Measurements from ENCODE around the gene NUP160.
A peak's percentile ranks its signal among the peaks of the same experiment; 100 is the strongest.
"Not testable (repeated sequence)": the region's sequence is repeated elsewhere in the genome, so short reads cannot be mapped to it uniquely, and the experiment has no call there.

NUP160 gene

DNA sequence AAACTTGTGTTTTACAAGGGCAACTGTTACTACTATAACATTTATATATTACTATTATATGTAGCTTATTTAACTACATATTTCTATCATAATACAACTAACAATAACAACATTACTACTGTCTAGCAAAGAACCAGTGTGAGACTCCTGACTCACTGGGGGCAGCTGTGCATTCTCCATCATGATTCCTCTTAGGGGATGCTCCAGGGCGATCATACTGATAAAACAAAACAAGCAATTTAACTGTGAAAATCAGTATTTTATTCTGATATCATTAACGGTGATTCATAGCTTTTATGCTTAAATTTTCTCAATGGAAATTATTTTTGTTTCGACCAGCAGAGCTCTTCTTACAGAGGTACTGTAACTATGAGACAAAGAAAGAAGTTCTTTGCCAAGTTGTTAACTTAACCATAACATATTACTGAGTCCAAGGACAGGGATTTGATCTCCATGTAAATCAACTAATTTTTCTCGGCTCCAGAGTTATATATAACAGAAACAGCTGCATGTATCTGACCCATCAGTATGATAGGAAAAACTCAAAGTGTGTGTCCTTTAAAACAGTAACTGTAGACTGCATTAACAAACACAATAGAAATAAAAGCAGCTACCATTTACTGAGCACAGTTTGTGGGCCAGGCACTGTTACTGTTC is 56.2 kb downstream of the NUP160 start:
- DNase-seq (ENCODE audit: low read depth in 2 of 2) = no peak

DNA sequence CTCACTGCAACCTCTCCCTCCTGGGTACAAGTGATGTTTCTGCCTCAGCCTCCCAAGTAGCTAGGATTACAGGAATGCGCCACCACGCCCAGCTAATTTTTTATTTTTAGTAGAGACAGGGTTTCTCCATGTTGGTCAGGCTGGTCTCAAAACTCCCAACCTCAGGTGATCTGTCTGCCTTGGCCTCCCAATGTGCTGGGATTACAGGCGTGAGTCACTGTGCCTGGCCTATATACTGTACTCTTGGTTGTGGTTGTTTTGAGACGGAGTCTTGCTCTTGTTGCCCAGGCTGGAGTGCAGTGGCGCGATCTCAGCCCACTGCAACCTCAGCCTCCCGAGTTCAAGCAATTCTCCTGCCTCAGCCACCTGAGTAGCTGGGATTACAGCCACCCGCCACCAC is 58.1 kb downstream of the NUP160 start:
- DNase-seq (ENCODE audit: low read depth in 2 of 2) = not testable (repeated sequence)

DNA sequence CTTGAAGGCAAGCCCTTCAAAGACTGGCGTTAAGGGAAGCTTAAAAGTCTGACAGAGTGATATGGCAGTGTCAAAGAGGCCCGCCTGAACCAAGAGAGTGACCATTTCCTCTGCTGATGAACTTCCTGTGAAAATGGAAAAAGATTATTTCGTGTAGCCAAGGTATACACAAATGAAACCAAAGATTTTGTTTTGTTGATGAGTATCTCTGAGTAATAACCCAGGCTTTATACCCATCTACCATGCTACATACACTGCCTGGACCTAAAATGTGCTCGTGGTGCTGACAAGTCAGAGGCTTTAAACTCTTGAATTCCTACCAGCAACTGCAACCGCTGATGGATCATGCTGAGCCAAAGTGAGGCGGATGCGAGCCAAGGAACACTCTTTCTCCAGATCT is 60.0 kb downstream of the NUP160 start:
- no peak for DNase-seq (ENCODE audit: low read depth in 2 of 2)

DNA sequence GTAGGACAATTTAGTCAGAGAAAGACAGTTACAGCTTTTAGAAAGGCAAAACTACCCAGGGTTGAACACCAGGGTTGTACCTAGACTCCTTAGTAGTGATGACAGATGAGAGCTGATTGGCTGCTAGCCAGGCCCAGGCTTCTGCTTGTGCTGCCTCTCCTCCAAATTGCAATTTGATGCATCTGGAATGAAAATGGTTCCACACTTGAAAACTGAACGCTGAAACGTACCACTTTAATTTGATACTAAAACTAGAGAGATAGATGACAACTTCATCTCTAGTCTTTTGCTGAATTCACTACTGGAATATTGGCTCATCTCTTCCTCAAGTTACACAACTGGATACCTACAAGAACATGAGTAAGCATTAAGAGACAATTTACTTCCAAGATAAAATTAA is 61.8 kb downstream of the NUP160 start:
- DNase-seq (ENCODE audit: low read depth in 2 of 2) = no peak

DNA sequence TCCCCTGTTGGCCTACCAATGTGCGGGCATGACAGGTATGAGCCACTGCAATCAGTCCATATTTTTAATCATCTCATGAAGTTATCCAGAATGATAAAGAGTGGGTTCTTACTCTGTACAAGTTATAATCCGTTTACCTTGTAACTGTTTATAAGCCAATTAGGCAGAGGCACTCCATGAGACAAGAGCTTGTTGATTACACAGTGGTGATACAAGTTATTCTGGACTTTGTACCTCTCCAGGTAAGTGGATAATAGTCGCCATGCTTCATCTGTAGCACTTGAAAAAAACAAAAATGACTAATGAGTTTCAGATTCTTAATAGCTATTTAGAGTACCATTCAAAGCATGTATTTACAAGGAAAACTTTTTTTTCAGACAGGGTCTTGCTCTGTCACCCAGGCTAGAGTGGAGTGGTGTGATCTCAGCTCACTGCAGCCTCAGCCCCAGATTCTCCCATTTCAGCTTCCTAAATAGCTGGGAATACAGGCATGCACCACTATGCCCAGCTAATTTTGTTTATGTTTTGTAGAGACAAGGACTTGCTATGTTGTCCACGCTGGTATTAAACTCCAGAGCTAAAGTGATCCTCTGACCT is 63.3 kb downstream of the NUP160 start:
- DNase-seq (ENCODE audit: low read depth in 2 of 2) = no peak

DNA sequence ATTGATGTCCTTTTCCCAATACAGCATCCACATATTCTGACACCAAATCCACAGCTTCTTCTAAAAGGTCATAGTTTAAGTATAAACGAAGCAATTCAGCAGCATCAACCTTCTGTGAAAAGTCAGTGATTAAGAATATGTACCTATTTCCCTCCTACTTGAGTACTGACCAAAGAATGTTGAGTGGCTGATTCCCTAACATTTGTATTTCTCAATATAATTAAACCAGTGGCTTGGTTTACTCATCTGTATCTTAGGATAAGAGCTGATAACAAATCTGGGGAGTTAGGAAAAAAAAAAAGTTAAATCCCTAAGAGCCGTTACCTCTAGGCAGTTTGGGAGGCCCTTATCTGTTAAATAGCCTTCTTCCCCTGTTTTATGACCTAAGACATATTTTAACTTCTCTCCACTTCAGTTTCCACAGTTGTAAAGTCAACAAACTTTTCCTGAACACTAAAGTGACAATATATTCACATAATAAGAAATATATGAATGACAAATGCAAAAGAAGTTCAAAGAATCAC is 65.0 kb downstream of the NUP160 start:
- DNase-seq (ENCODE audit: low read depth in 2 of 2) = no peak

DNA sequence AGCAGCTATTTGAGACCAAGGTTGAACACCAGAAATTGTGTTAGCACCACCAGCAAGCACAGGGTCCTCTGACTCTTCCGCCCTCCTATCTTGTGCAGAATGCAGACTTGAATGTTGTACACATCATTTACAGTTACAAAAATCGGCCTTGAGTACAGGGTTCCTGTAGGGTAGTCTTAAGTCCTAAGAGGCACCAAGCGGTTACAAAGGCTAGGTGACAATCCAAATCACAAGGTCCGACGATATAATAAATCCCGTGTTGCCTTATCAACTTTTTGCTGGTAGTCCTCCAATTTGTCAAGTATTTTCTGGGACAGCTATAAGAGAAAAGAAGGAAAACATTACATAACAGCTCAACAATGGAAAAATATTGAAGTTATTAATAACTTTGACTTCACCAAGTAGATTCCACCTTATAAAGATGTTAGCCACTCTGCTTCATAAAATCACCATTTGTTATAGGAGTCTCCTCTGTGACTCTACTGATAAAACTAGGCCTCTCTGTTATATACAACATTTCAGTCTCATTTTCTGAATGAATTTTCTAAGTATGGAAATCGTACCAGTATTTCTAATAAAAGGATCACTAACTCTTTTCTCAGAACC is 69.2 kb downstream of the NUP160 start:
- no peak for DNase-seq (ENCODE audit: low read depth in 2 of 2)

DNA sequence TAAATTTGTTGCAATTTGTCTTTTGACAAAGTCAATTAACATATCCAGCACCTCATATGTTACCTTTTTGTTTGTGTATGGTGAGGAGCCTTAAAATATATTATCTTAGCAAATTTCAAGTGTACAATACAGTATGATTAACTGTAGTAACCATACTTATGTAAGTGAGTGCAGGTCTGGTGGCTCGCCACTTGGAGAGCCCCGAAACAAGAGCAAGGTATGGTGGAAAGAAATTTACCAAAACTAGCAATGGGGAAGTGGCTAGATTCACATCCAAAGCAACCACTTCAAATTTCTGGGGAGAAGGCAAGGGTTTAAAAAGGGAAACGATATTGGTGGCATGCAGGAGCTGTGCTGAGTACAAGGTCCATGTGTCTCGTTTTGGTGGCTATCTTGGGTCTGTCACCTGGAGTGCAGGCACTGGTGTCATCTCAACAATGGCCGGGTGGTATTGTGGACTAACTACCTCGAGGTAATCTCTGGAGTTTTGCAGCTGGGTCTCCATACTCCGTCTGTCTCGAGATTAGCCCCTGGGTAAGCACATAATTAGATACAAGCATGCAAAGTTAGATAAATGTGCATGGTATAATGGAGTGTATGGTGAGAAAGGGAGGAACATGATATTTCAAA is 72.8 kb downstream of the NUP160 start:
- DNase-seq (ENCODE audit: low read depth in 2 of 2) = no peak

DNA sequence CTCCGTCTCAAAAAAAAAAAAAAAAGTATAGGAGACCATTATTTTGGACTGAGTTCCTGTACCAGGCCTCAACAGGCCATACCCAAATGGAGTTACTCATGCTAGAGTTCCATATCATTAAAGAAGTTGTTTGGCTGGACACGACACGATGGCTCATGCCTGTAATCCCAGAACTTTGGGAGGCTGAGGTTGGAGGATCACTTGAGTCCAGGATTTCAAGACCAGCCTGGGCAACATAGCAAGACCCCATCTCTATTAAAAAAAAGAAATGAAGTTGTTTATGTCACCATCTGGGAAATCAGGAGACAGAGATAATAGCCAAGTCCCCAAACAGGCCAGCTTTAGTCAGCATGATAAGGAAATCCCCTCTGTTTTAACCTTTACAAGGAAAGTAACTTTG is 74.3 kb downstream of the NUP160 start:
- no peak for DNase-seq (ENCODE audit: low read depth in 2 of 2)

DNA sequence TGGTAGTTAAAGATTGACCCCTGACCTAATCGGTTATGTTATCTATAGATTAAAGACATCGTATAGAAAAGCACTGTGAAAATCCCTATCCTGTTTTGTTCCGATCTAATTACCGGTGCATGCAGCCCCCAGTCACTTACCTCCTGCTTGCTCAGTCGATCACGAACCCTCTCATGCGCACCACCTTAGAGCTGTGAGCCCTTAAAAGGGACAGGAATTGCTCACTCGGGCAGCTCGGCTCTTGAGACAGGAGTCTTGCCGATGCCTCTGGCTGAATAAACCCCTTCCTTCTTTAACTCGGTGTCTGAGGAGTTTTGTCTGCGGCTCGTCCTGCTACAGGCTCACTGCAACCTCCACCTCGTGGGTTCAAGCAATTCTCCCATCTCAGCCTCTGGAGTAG is 78.6 kb downstream of the NUP160 start:
- DNase-seq (ENCODE audit: low read depth in 2 of 2) = not testable (repeated sequence)

DNA sequence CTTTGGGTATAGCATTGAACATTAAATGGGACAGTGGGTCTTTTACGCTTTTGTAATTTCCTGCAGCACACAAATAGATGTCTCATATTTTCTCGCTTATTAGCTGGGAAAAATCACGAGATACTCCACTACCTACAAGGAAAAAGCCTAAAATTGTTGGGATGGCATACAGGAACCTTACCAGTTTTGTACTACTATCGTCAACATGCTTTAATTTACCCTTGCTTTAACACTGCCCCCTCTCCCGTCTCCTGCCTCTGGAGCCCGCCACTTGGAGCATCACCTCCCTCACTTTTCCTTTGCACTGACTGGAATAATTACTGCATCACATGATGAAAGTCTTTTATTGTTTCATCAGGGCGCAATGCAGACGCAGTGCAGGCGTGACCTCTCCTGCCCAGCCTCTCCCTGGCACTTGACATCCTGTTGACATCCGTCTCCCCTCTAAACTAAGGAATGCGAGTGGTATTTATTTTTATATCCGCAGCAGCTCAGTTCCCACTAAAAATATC is 80.0 kb downstream of the NUP160 start:
- DNase-seq (ENCODE audit: low read depth in 2 of 2) = no peak

DNA sequence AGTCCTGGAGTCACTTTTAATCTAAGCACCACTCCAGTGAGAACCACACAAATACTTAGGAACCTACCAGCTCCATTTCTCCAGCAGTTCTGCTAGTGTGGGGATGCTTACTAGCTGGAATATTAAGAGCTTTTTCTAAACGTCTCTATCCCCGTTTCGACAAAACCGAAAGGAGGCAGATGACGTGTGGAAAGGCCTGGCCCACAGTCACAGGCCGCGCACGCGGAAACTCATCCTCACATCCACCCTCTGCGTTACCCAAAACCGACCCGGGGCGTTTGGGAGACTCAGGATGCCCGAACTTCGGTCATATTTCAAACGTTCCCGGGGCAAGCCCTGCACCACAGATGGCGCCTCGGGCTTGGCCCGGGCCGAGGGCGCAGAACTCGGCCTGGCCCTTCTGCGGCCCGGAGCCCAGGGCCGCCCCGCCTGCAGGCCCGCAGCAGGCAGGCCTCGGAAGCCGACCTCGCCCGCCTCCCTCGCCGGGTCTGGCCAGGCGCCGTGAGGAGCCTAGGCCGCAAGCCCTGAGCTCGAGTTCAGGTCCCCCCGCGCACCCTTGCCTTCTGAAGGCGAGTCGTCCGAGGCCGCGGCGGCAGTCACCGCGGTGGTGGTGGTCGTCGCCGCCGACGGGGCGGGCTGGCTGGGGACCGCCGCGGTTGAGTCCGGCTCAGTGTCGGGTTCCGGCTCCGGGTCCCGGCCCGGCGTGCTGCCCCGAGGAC is 81.5 kb downstream of the NUP160 start:
- DNase-seq (ENCODE audit: low read depth in 2 of 2) = peak; percentile 72 to 73

DNA sequence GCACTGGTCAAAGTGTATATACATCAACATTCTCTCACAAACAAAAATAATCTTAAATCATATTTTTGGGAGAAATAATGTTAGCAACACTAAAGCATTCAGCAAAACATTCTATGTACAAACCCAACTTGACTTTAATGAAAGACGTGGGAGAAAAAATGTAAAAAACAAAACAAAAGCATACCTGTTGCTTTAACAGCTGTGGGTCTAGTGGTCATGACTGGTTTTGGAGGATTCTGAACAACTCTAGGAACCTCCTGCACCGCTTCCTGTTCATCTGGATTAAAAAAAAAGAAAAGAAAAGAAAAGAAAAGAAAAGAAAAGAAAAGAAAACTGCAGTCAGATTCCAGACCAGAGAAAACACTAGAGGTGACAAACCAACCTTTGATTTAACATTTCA is 83.1 kb downstream of the NUP160 start:
- no peak for DNase-seq (ENCODE audit: low read depth in 2 of 2)

DNA sequence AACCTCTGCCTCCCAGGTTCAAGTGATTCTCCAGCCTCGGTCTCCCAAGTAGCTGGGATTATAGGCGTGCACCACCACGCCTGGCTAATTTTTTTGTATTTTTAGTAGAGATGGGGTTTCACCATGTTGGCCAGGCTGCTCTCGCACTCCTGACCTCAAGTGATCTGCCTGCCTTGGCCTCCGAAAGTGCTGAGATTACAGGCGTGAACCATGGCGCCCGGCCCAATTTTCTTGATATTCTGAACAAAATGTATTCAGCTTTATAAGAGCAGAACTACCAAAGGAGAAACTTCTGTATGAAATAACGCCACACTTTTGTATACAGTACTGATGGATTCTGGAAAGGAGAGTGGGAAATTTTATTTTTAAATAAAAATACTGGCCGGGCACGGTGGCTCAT is 88.9 kb downstream of the NUP160 start:
- not testable (repeated sequence) for DNase-seq (ENCODE audit: low read depth in 2 of 2)

DNA sequence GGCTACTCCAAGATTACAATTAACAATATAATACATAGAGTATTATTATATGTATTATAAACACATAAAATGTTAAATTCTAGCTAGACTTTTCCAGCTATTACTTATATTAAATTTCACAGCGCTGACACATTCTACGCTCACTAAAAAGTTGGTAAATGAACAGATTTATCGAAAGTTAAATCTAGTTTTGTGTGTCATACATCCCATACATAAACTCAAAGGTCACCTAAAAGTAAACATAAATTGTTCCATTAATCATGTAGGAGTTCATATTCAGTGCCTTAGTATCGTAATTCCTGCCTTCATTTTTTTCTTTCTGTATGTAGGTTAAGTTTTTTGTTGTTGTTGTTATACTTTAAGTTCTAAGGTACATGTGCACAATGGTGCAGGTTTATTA is 91.9 kb downstream of the NUP160 start:
- DNase-seq (ENCODE audit: low read depth in 2 of 2) = no peak

DNA sequence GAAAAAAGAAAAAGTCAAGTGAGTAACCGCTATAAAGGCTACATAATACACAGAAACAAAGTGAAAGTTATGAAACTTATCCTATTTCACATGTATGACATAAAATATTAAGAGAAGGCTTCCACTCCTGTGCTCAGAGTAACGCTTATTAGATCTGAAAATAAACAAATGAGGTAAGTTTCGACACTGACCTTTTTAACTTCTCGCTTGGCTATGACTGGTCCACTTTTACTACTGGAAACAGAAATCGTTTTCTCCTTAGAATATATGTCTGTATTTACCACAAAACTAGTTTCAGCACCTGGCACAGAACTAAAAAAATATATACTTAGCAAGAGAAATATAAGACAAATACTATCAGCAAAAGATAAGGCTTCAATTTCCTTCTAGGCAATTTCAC is 97.4 kb downstream of the NUP160 start:
- no peak for DNase-seq (ENCODE audit: low read depth in 2 of 2)

DNA sequence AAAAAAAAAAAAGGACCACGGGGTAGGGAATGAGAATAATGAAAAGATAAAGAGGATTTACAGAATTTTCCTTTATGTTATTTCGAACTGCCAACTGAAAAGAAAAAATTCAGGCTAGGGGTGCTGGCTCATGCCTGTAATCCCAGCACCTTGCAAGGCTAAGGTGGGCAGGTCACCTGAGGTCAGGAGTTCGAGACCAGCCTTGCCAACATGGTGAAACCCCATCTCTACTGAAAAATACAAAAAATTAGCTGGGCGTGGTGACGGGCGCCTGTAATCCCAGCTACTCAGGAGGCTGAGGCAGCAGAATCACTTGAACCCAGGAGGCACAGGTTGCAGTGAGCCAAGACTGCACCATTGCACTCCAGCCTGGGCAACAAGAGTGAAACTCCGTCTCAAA is 105.7 kb downstream of the NUP160 start:
- not testable (repeated sequence) for DNase-seq (ENCODE audit: low read depth in 2 of 2)

DNA sequence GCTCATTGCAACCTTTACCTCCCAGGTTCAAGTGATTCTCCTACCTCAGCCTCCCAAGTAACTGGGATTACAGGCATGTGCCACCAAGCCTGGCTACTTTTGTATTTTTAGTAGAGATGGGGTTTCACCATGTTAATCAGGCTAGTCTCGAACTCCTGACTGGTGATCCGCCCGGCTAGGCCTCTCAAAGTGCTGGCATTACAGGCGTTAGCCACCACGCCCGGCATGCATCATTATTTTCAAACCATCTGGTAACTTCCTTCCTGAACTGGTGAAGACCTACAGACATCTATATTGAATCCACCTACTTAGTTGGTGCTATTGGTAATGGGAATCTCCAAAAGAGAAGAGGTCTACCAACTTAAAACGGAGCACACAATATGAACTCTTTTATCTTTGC is 110.3 kb downstream of the NUP160 start:
- DNase-seq (ENCODE audit: low read depth in 2 of 2) = not testable (repeated sequence)

DNA sequence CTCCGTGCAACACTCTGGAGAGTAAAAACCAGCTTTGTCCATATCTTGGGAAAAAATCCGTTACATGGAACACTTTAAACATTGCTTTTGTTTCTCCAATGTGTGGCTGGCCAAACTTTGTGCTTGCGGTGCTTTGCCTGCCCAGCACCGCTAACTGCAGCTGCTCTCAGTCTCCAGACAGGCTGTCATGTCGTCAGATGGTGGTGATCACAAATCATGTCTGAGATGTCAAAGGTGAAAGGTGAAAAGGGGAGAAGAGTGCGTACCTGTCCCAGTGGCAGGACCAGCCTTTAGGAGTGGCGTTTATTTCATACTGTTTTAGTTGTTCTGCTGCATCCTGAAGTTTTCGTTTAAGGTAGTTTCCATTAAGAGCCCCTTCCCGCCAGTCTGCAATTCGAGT is 115.9 kb downstream of the NUP160 start:
- DNase-seq (ENCODE audit: low read depth in 2 of 2) = no peak

DNA sequence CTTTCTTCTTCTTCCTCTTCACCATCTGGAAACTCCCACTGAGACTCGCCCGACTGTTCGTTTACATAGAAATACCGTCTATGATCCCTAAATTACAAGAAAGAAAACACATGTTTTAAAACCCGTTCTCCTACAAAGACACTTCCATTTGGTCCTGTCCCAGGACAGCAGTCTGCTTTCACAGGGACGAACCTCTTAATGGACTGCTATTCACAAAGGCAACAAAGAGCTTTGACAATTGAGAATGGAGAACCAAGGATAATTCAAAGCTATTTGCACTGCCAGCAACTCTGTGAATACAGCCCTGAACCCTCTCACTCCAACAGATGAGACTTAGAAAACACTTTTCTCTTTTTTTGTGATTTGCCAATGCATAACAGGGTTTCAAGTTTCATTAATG is 116.7 kb downstream of the NUP160 start:
- no peak for DNase-seq (ENCODE audit: low read depth in 2 of 2)
